Gastrocnemius medialis (tissue), 4 donors: Measurements from ENCODE around the gene RPUSD3. TPM values are rescaled to one million over a fixed set of nuclear protein-coding genes. Genes with fewer than 3 reads are reported as not detected.
A peak's percentile ranks its signal among the peaks of the same experiment; 100 is the strongest.

ENCODE experiments used
- ATAC-seq, 2 donors: fragments of 150-250 bp; one replicate each; pipeline ENCODE4 v1.9.1; 2016
- DNase-seq, 2 donors: peaks; one replicate each; pipeline ENCODE4 v3.0.0-alpha.2; 2019
- H3K27ac ChIP-seq, 4 donors: fragments of 200-600 bp; sonication (generic); 1 replicate in 1 of 4; 2 replicates in 3 of 4; pipeline ENCODE4 v1.5.1; 2016 to 2018; ENCODE audit warnings: mild to moderate bottlenecking in 2 of 4, moderate library complexity in 1 of 4
- H3K27me3 ChIP-seq, 3 donors: fragments of 200-600 bp; sonication (generic) in 2 of 3; 1 replicate in 1 of 3; 2 replicates in 2 of 3; pipeline versions ENCODE4 v1.5.1 to v1.6.0; 2016 to 2019; ENCODE audit warnings: mild to moderate bottlenecking in 1 of 3, moderate library complexity in 1 of 3
- H3K36me3 ChIP-seq, 2 donors: fragments of 200-600 bp; sonication (generic) in 1 of 2; one replicate each; pipeline ENCODE4 v1.5.1; 2017 to 2018
- H3K4me1 ChIP-seq, 2 donors: fragments of 200-600 bp; sonication (generic) in 1 of 2; one replicate each; pipeline ENCODE4 v1.5.1; 2016 to 2017; ENCODE audit warnings: mild to moderate bottlenecking in 2 of 2
- H3K4me3 ChIP-seq, 4 donors: fragments of 200-600 bp; sonication (generic) in 3 of 4; 1 replicate in 1 of 4; 2 replicates in 3 of 4; pipeline ENCODE4 v1.5.1; 2016 to 2019; ENCODE audit warnings: mild to moderate bottlenecking in 2 of 4
- H3K9me3 ChIP-seq, 3 donors: fragments of 200-600 bp; sonication (generic) in 2 of 3; 1 replicate in 1 of 3; 2 replicates in 2 of 3; pipeline ENCODE4 v1.5.1; 2016 to 2019
- CTCF ChIP-seq, 5 experiments: fragments of 450-650 bp in 3 of 5; fragments of 200-600 bp in 2 of 5; sonication (generic) in 2 of 5; IDR thresholded peaks in 4 of 5; conservative IDR thresholded peaks in 1 of 5; 1 replicate in 4 of 5; 2 replicates in 1 of 5; pipeline ENCODE4 v1.5.1; 2016 to 2019; ENCODE audit warnings: antibody characterized with exemption in 5 of 5, mild to moderate bottlenecking in 3 of 5, moderate library complexity in 3 of 5
- POLR2A ChIP-seq, 2 donors: fragments of 450-650 bp; IDR thresholded peaks; one replicate each; pipeline ENCODE4 v1.6.1; 2017; ENCODE audit warnings: antibody characterized with exemption in 2 of 2, mild to moderate bottlenecking in 2 of 2, moderate library complexity in 2 of 2
- in situ Hi-C, 4 donors: fragments of 200-750 bp; cut with MboI; loops; one replicate each; pipeline versions ENCODE4 v1.15.0 to v1.8.0; 2017; ENCODE audit warnings: low sequenced_read_pairs in 4 of 4
- intact Hi-C: fragments of 100-400 bp; cut with DNase I; formaldehyde crosslinking; loops from one replicate; pipeline ENCODE4 v1.15.1; 2023; ENCODE audit warnings: low total_unique reads
- total RNA-seq, 4 donors: library from RNA; depleted of rRNA; stranded (reverse); fragments of >200 nt; gene quantifications; one replicate each; pipeline versions ENCODE4 v1.1.0 to v1.2.3, GENCODE V29; 2016

The RPUSD3 gene
- total RNA-seq, 4 donors from 2014 or later = 72.7 to 96.7 (median 75.5) TPM

- ATAC-seq (no peak), DNase-seq (no peak)
- H3K27ac ChIP-seq = no peak overlapping the region
- H3K9me3 ChIP-seq = no peaks in the 10 kb centered on the region
- H3K4me1 ChIP-seq = peaks cover 20 to 27% of the 10 kb centered on the region in 2 donors
- no peak overlapping the region for H3K4me3 ChIP-seq
- intact Hi-C loops = no loop called here
- in situ Hi-C loops = no loop called here
- H3K36me3 ChIP-seq = peaks cover 6 to 30% of the 10 kb centered on the region in 2 donors
- H3K27me3 ChIP-seq = no peaks in the 10 kb centered on the region
- no peak for TF ChIP-seq POLR2A (IDR thresholded peaks at IDR 0.05)
- no peak for TF ChIP-seq CTCF (IDR thresholded peaks at IDR 0.05 in 4 of 5, conservative IDR thresholded peaks at IDR 0.05 in 1 of 5)
Observed at GRCh38 chr3:9795207-9795606, 48.6 kb downstream of the RPUSD3 start.

- TF ChIP-seq CTCF (IDR thresholded peaks at IDR 0.05 in 4 of 5, conservative IDR thresholded peaks at IDR 0.05 in 1 of 5) (no peak), POLR2A (IDR thresholded peaks at IDR 0.05) (no peak)
- no peak for ATAC-seq
- Histone ChIP-seq H3K4me1 (peaks cover 20 to 27% of the 10 kb centered on the region in 2 donors), H3K4me3 (no peak overlapping the region), H3K27ac (peak overlapping the region in 1 of 4 donors; percentile 93), H3K36me3 (peaks cover 6 to 26% of the 10 kb centered on the region in 2 donors), H3K27me3 (no peaks in the 10 kb centered on the region), H3K9me3 (no peaks in the 10 kb centered on the region)
- no peak for DNase-seq
- intact Hi-C loops (no loop called here), in situ Hi-C loops (no loop called here)
Observed at GRCh38 chr3:9794400-9794799, 49.4 kb downstream of the RPUSD3 start.

GRCh38 chr3:9793161-9793781, 50.5 kb downstream of the RPUSD3 start:
- in situ Hi-C loops = no loop called here
- no peak for DNase-seq
- peak overlapping the region; percentile 93 to 99 (median 98) for H3K27ac ChIP-seq
- H3K27me3 ChIP-seq = no peaks in the 10 kb centered on the region
- H3K4me3 ChIP-seq = peak overlapping the region; percentile 89 to 99 (median 94)
- peaks cover 20 to 27% of the 10 kb centered on the region in 2 donors for H3K4me1 ChIP-seq
- no peaks in the 10 kb centered on the region for H3K9me3 ChIP-seq
- TF ChIP-seq CTCF (IDR thresholded peaks at IDR 0.05 in 4 of 5, conservative IDR thresholded peaks at IDR 0.05 in 1 of 5) (no peak), POLR2A (IDR thresholded peaks at IDR 0.05) (no peak)
- intact Hi-C loops = loop anchor here (2.0 kb wide), 1 partner anchor 144 kb away; the partner anchor contains the start of gene MTMR14
- peak; percentile 31 to 34 for ATAC-seq
- H3K36me3 ChIP-seq = peaks cover 4 to 21% of the 10 kb centered on the region in 2 donors

GRCh38 chr3:9792405-9793160, 51.2 kb downstream of the RPUSD3 start, which contains the start of the genes ARPC4 and TADA3:
ARPC4 (plus strand) TSS chr3:9793082; CDS start chr3:9793122, 40 bp downstream.
TADA3 (minus strand) TSS chr3:9792473; CDS start chr3:9791466, 1,007 bp downstream.
- H3K4me1 ChIP-seq = peaks cover 20 to 27% of the 10 kb centered on the region in 2 donors
- intact Hi-C loops (loop anchor here (1.0 to 2.0 kb wide), 4 partner anchors 43 to 144 kb away; partner anchors contain the start of genes BRPF1, MTMR14, OGG1 and RPUSD3), in situ Hi-C loops (no loop called here)
- H3K9me3 ChIP-seq = no peaks in the 10 kb centered on the region
- DNase-seq (peak; percentile 87 to 88), ATAC-seq (peak; percentile 97)
- H3K4me3 ChIP-seq = peak within 1 kb of the TSS; percentile 89 to 99 (median 94)
- H3K27me3 ChIP-seq = no peaks in the 10 kb centered on the region
- TF ChIP-seq POLR2A (IDR thresholded peaks at IDR 0.05) (peak; percentile 63 to 83), CTCF (IDR thresholded peaks at IDR 0.05 in 4 of 5, conservative IDR thresholded peaks at IDR 0.05 in 1 of 5) (peak in 2 of 5 experiments; percentile 20 to 40)
- H3K27ac ChIP-seq = peak within 1 kb of the TSS; percentile 93 to 99 (median 98)
- peaks cover under 1 to 14% of the 10 kb centered on the region in 2 donors for H3K36me3 ChIP-seq
